Fibroblast of villous mesenchyme (primary cell): ENCODE data around the gene ZNF774. TPM values are rescaled to one million over a fixed set of nuclear protein-coding genes. Genes with fewer than 3 reads are reported as not detected.
A peak's percentile ranks its signal among the peaks of the same experiment; 100 is the strongest.

Source experiments
- DNase-seq: peaks from one replicate; pipeline ENCODE4 v3.0.0-alpha.2; 2010; ENCODE audit warnings: low read depth
- H3K4me3 ChIP-seq: 2 replicates; pipeline ENCODE4 v1.5.1; 2011; ENCODE audit warnings: low read depth, mild to moderate bottlenecking, low read length
- CTCF ChIP-seq: IDR thresholded peaks from 2 replicates; pipeline ENCODE4 v1.5.1; 2012; ENCODE audit warnings: low read depth, mild to moderate bottlenecking, low read length; ENCODE audit not compliant: insufficient read depth
- total RNA-seq: library from RNA; depleted of rRNA; stranded (reverse); fragments of >200 nt; gene quantifications from 2 replicates; pipeline ENCODE4 v1.2.3, GENCODE V29; 2012

ZNF774 gene
- total RNA-seq, 1 donor: 1.7 TPM

GRCh38 chr15:90327311-90327710 lies 24.8 kb upstream of the ZNF774 start:
- no peak for TF ChIP-seq CTCF
- no peak overlapping the region for H3K4me3 ChIP-seq
- peak; percentile 66 for DNase-seq

- no peak for DNase-seq
- no peak overlapping the region for H3K4me3 ChIP-seq
- TF ChIP-seq CTCF: no peak
Measured at GRCh38 chr15:90334304-90334731, 17.8 kb upstream of the ZNF774 start.

- no peak for DNase-seq
Measured at GRCh38 chr15:90336705-90337141, 15.4 kb upstream of the ZNF774 start.

GRCh38 chr15:90337256-90337655 lies 14.8 kb upstream of the ZNF774 start:
- TF ChIP-seq CTCF: no peak
- DNase-seq: no peak
- no peak overlapping the region for H3K4me3 ChIP-seq

More at GRCh38 chr15:90336705-90337141, 15.4 kb upstream of the ZNF774 start:
- TF ChIP-seq CTCF: no peak
- H3K4me3 ChIP-seq: no peak overlapping the region

- H3K4me3 ChIP-seq: no peak overlapping the region
- TF ChIP-seq CTCF: no peak
- DNase-seq: no peak
Measured at GRCh38 chr15:90338532-90338931, 13.6 kb upstream of the ZNF774 start.

- DNase-seq: no peak
- H3K4me3 ChIP-seq: no peak overlapping the region
- no peak for TF ChIP-seq CTCF
Measured at GRCh38 chr15:90340345-90340744, 11.7 kb upstream of the ZNF774 start.

- TF ChIP-seq CTCF: no peak
- no peak for DNase-seq
- no peak overlapping the region for H3K4me3 ChIP-seq
Measured at GRCh38 chr15:90343302-90343790, 8.7 kb upstream of the ZNF774 start.
